GM23338 (cell line): Measurements from ENCODE around the gene UBAC2. TPM values are rescaled to one million over a fixed set of nuclear protein-coding genes. Genes with fewer than 3 reads are reported as not detected.

Experiments used
- ATAC-seq: fragments of 200-7000 bp; cut with Tn5 transposase; 3 replicates; pipeline ENCODE4 v1.9.1; 2020
- DNase-seq: peaks from one replicate; pipeline ENCODE4 v3.0.0-alpha.2; 2015; ENCODE audit warnings: low spot score
- H2AFZ ChIP-seq: fragments of 200-600 bp; sonication (generic); 2 replicates; pipeline ENCODE4 v1.8.0; 2016; ENCODE audit warnings: antibody characterized with exemption, mild to moderate bottlenecking, moderate library complexity
- H3F3A ChIP-seq: fragments of 200-600 bp; sonication (generic); replicated peaks from 2 replicates; pipeline ENCODE4 v1.8.0; 2017; ENCODE audit warnings: antibody characterized with exemption, mixed run types, low read depth
- H3K27ac ChIP-seq: fragments of 200-600 bp; sonication (generic); 2 replicates; pipeline ENCODE4 v1.6.1; 2016; ENCODE audit warnings: low read depth
- H3K27me3 ChIP-seq: fragments of 200-600 bp; sonication (generic); 2 replicates; pipeline ENCODE4 v1.8.0; 2016; ENCODE audit warnings: mild to moderate bottlenecking, mixed run types, moderate library complexity; ENCODE audit not compliant: insufficient read depth
- H3K36me3 ChIP-seq: fragments of 200-600 bp; sonication (generic); 2 replicates; pipeline ENCODE4 v1.8.0; 2016; ENCODE audit warnings: mild to moderate bottlenecking; ENCODE audit not compliant: insufficient read depth
- H3K4me1 ChIP-seq: fragments of 200-600 bp; sonication (generic); 2 replicates; pipeline ENCODE4 v1.8.0; 2016; ENCODE audit warnings: mild to moderate bottlenecking, moderate library complexity; ENCODE audit not compliant: insufficient read depth
- H3K4me2 ChIP-seq: fragments of 200-600 bp; sonication (generic); 2 replicates; pipeline ENCODE4 v1.7.1; 2017; ENCODE audit warnings: mixed run types
- H3K4me3 ChIP-seq: fragments of 200-600 bp; sonication (generic); 2 replicates; pipeline ENCODE4 v1.6.1; 2016; ENCODE audit warnings: mixed run types
- H3K79me2 ChIP-seq: fragments of 200-600 bp; sonication (generic); replicated peaks from 2 replicates; pipeline ENCODE4 v1.8.0; 2017; ENCODE audit warnings: mild to moderate bottlenecking; ENCODE audit not compliant: insufficient read depth
- H3K9me2 ChIP-seq: fragments of 200-600 bp; sonication (generic); 2 replicates; pipeline ENCODE4 v1.8.0; 2017; ENCODE audit not compliant: insufficient read depth
- H4K20me1 ChIP-seq: fragments of 200-600 bp; sonication (generic); replicated peaks from 2 replicates; pipeline ENCODE4 v1.8.0; 2017; ENCODE audit warnings: mild to moderate bottlenecking; ENCODE audit not compliant: insufficient read depth
- H3K27ac Mint-ChIP-seq: 2 replicates; pipeline ENCODE4 v1.8.0; 2020; ENCODE audit warnings: inconsistent platforms, mild to moderate bottlenecking, moderate library complexity, mixed read lengths
- H3K27me3 Mint-ChIP-seq: 3 replicates; pipeline ENCODE4 v1.8.0; 2022; ENCODE audit warnings: low read depth, mild to moderate bottlenecking, moderate library complexity, mixed read lengths, inconsistent platforms; ENCODE audit not compliant: insufficient read depth, poor library complexity
- H3K36me3 Mint-ChIP-seq: 3 replicates; pipeline ENCODE4 v1.8.0; 2021; ENCODE audit warnings: low read depth, mild to moderate bottlenecking, inconsistent platforms, moderate library complexity, mixed read lengths
- H3K4me1 Mint-ChIP-seq: 3 replicates; pipeline ENCODE4 v1.8.0; 2020; ENCODE audit warnings: mild to moderate bottlenecking, inconsistent platforms, mixed read lengths
- H3K4me3 Mint-ChIP-seq: 3 replicates; pipeline ENCODE4 v1.8.0; 2021; ENCODE audit warnings: moderate library complexity, mild to moderate bottlenecking, inconsistent platforms, mixed read lengths
- H3K9me3 Mint-ChIP-seq: 3 replicates; pipeline ENCODE4 v1.8.0; 2020; ENCODE audit warnings: moderate library complexity, mild to moderate bottlenecking, inconsistent platforms, mixed read lengths
- CREB1 ChIP-seq: fragments of 250-450 bp; sonication (Bioruptor Pico); IDR thresholded peaks from 2 replicates; pipeline ENCODE4 v1.5.0; 2020; ENCODE audit warnings: low read depth, mild to moderate bottlenecking, moderate library complexity
- CTCF ChIP-seq, 2 experiments: fragments of 200-600 bp in 1 of 2; sonication (generic) in 1 of 2; conservative IDR thresholded peaks; 2 replicates each; pipeline versions ENCODE4 v1.5.1 to v1.6.1; 2016 to 2017; ENCODE audit warnings: antibody characterized with exemption in 2 of 2, low read depth in 2 of 2, mild to moderate bottlenecking in 2 of 2, moderate library complexity in 1 of 2
- ETS1 ChIP-seq: IDR thresholded peaks from 2 replicates; pipeline ENCODE4 v1.6.1; 2016; ENCODE audit warnings: antibody characterized with exemption
- EZH2 ChIP-seq: fragments of 200-600 bp; sonication (generic); IDR thresholded peaks from one replicate; pipeline ENCODE4 v1.8.0; 2017; ENCODE audit warnings: antibody characterized with exemption, mild to moderate bottlenecking, low read depth; ENCODE audit not compliant: unreplicated experiment
- EZH2phosphoT487 ChIP-seq: fragments of 200-600 bp; sonication (generic); IDR thresholded peaks from one replicate; pipeline ENCODE4 v1.8.1; 2018; ENCODE audit warnings: antibody characterized with exemption; ENCODE audit not compliant: unreplicated experiment
- JUNB ChIP-seq: IDR thresholded peaks from one replicate; pipeline ENCODE4 v1.6.1; 2016; ENCODE audit warnings: antibody characterized with exemption; ENCODE audit not compliant: unreplicated experiment
- NANOG ChIP-seq: IDR thresholded peaks from 2 replicates; pipeline ENCODE4 v1.6.1; 2016; ENCODE audit warnings: antibody characterized with exemption, borderline replicate concordance
- POLR2AphosphoS5 ChIP-seq: IDR thresholded peaks from 2 replicates; pipeline ENCODE4 v1.6.1; 2016; ENCODE audit warnings: antibody characterized with exemption, low read depth
- STAT1 ChIP-seq: IDR thresholded peaks from one replicate; pipeline ENCODE4 v1.6.1; 2016; ENCODE audit warnings: antibody characterized with exemption; ENCODE audit not compliant: unreplicated experiment
- ZNF114 ChIP-seq: fragments of 250-450 bp; sonication (Bioruptor Pico); IDR thresholded peaks from 2 replicates; pipeline ENCODE4 v1.5.0; 2020; ENCODE audit warnings: mild to moderate bottlenecking, moderate library complexity
- ZNF331 ChIP-seq: fragments of 250-450 bp; sonication (Bioruptor Pico); IDR thresholded peaks from 2 replicates; pipeline ENCODE4 v1.5.0; 2020; ENCODE audit warnings: low read depth, mild to moderate bottlenecking, moderate library complexity
- polyA plus RNA-seq: library from polyadenylated mRNA; unstranded; fragments of >200 nt; fragmentation: Nextera tagmentation; extraction: Ambion mirVana; gene quantifications from 2 replicates; pipeline ENCODE4 v1.2.1, GENCODE V29; 2016
- total RNA-seq: library from RNA; depleted of rRNA; stranded (reverse); fragments of >200 nt; shearing (Covaris generic); gene quantifications from 2 replicates; pipeline ENCODE4 v1.2.3, GENCODE V29; 2014
- TF ChIP-seq, protein P1 (sequence below): IDR thresholded peaks from one replicate; pipeline ENCODE4 v1.6.1; 2018; ENCODE audit warnings: antibody characterized with exemption; ENCODE audit not compliant: unreplicated experiment

Gene UBAC2
- total and polyA plus RNA-seq, 2 experiments from 2014 or later: 37.9 to 76.9 TPM

DNA sequence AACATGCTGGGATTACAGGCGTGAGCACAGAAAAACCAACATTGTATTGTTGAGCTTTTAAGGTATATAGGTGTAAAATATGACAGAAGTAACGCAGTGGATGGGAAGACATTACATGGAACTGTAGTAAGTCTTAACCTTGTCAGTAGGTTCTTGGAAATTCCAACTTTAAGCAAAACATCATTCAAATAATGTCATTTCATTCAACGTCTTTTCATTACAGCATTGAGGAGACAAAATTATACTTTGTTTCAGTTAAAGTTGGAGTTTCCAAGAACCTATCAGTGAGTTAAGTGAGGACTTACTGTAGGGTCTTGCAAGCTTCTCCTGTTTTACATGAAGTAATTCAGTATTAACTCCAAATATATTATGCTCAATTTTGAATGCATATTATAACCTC lies 133.6 kb downstream of the UBAC2 start:
- ATAC-seq: no peak
- no peak overlapping the region for H3K27ac Mint-ChIP-seq
- peaks cover 15% of the 10 kb centered on the region for H3K4me1 Mint-ChIP-seq

GRCh38 chr13:99335087-99335486 lies 134.4 kb downstream of the UBAC2 start:
- Mint-ChIP-seq H3K27ac (0 out of 2 replicates have a peak overlapping the region, but pooled peaks have one; percentile 34), H3K27me3 (peaks cover 3% of the 10 kb centered on the region), H3K4me3 (no peak overlapping the region), H3K4me1 (peaks cover 15% of the 10 kb centered on the region), H3K36me3 (peaks cover 2% of the 10 kb centered on the region; the same call in 1 of the 3 replicates), H3K9me3 (no peaks in the 10 kb centered on the region)
- Histone ChIP-seq H3K36me3 (peaks cover under 1% of the 10 kb centered on the region; the same call in 1 of the 2 replicates), H3K4me1 (peaks cover 7% of the 10 kb centered on the region; the same call in 1 of the 2 replicates), H3F3A (no peaks in the 10 kb centered on the region), H3K9me2 (no peaks in the 10 kb centered on the region), H3K4me2 (no peak overlapping the region), H3K27ac (no peak overlapping the region), H3K4me3 (no peak overlapping the region), H2AFZ (no peak overlapping the region), H3K27me3 (no peaks in the 10 kb centered on the region), H3K79me2 (0 out of 2 replicates have a peak, but pooled peaks cover 5% of the 10 kb centered on the region), H4K20me1 (no peaks in the 10 kb centered on the region)
- ATAC-seq (no peak), DNase-seq (no peak)
- TF ChIP-seq STAT1 (no peak), CTCF (conservative IDR thresholded peaks at IDR 0.05; ENCODE audit: low read depth in 2 of 2) (no peak), ETS1 (no peak), JUNB (no peak), POLR2AphosphoS5 (no peak), EZH2 (no peak), ZNF331 (CRISPR knock-in tag) (no peak), EZH2phosphoT487 (no peak), ZNF114 (CRISPR knock-in tag) (no peak), NANOG (no peak)
- TF ChIP-seq, protein P1, sequence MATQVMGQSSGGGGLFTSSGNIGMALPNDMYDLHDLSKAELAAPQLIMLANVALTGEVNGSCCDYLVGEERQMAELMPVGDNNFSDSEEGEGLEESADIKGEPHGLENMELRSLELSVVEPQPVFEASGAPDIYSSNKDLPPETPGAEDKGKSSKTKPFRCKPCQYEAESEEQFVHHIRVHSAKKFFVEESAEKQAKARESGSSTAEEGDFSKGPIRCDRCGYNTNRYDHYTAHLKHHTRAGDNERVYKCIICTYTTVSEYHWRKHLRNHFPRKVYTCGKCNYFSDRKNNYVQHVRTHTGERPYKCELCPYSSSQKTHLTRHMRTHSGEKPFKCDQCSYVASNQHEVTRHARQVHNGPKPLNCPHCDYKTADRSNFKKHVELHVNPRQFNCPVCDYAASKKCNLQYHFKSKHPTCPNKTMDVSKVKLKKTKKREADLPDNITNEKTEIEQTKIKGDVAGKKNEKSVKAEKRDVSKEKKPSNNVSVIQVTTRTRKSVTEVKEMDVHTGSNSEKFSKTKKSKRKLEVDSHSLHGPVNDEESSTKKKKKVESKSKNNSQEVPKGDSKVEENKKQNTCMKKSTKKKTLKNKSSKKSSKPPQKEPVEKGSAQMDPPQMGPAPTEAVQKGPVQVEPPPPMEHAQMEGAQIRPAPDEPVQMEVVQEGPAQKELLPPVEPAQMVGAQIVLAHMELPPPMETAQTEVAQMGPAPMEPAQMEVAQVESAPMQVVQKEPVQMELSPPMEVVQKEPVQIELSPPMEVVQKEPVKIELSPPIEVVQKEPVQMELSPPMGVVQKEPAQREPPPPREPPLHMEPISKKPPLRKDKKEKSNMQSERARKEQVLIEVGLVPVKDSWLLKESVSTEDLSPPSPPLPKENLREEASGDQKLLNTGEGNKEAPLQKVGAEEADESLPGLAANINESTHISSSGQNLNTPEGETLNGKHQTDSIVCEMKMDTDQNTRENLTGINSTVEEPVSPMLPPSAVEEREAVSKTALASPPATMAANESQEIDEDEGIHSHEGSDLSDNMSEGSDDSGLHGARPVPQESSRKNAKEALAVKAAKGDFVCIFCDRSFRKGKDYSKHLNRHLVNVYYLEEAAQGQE: no peak

More for the DNA sequence above, 133.6 kb downstream of the UBAC2 start:
- Histone ChIP-seq H3F3A (no peaks in the 10 kb centered on the region), H3K4me1 (peaks cover 7% of the 10 kb centered on the region; the same call in 1 of the 2 replicates), H3K9me2 (no peaks in the 10 kb centered on the region), H3K36me3 (no peaks in the 10 kb centered on the region), H3K27ac (no peak overlapping the region), H3K79me2 (0 out of 2 replicates have a peak, but pooled peaks cover 5% of the 10 kb centered on the region), H3K4me3 (no peak overlapping the region), H3K27me3 (no peaks in the 10 kb centered on the region), H4K20me1 (no peaks in the 10 kb centered on the region), H2AFZ (no peak overlapping the region), H3K4me2 (no peak overlapping the region)
- Mint-ChIP-seq H3K4me3 (no peak overlapping the region), H3K27me3 (peaks cover 3% of the 10 kb centered on the region), H3K9me3 (no peaks in the 10 kb centered on the region), H3K36me3 (no peaks in the 10 kb centered on the region)
- DNase-seq: no peak
- no peak for TF ChIP-seq NANOG
- no peak for TF ChIP-seq CREB1 (CRISPR knock-in tag)
